VCaP (cell line): Measurements from ENCODE around the gene KIAA1614.

Experiments
- H3K27ac ChIP-seq: fragments of 450-650 bp; 2 replicates; pipeline ENCODE4 v1.5.1; 2017
- TF ChIP-seq, protein P1 (sequence below): fragments of 450-650 bp; conservative IDR thresholded peaks from 2 replicates; pipeline ENCODE4 v1.5.1; 2017; ENCODE audit warnings: mild to moderate bottlenecking, moderate library complexity

KIAA1614 gene

GRCh38 chr1:180970333-180971079 is 57.8 kb downstream of the KIAA1614 start:
- TF ChIP-seq, protein P1, sequence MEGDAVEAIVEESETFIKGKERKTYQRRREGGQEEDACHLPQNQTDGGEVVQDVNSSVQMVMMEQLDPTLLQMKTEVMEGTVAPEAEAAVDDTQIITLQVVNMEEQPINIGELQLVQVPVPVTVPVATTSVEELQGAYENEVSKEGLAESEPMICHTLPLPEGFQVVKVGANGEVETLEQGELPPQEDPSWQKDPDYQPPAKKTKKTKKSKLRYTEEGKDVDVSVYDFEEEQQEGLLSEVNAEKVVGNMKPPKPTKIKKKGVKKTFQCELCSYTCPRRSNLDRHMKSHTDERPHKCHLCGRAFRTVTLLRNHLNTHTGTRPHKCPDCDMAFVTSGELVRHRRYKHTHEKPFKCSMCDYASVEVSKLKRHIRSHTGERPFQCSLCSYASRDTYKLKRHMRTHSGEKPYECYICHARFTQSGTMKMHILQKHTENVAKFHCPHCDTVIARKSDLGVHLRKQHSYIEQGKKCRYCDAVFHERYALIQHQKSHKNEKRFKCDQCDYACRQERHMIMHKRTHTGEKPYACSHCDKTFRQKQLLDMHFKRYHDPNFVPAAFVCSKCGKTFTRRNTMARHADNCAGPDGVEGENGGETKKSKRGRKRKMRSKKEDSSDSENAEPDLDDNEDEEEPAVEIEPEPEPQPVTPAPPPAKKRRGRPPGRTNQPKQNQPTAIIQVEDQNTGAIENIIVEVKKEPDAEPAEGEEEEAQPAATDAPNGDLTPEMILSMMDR = no peak
- H3K27ac ChIP-seq = no peak overlapping the region

DNA sequence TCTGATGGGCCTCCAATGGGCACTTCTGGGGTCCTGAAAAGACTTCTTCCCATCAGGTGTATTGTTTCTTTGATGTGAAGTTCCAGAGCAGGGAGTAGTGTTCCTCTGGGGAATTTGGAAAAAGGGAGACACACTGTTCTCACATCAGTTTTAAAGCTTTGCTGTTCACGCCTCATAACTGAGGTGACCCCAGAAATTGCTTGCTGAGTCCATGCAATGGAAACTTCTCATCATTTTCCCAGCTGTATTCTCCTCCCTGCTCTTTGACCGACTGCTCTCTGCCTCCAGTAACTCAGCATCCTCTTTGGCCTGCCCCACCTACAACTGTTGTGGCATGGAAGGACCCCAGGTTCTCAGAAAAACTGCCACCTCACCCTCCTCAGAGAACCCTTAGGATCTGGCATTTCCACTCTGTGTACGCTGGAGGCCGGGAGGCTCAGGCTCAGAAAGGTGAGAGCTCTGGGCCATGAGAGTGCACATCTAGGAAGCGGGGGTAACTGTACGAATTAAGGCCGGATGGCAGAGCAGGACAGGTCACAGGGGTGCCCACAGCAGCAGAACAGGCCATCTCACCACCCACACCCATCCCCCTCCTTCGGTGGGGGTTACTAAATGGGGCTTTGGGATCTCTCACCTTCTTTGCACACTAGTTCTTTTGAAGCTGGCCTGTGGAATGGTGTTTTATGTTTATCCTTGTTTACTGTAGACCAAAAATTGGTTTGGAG is 58.7 kb downstream of the KIAA1614 start:
- H3K27ac ChIP-seq = no peak overlapping the region

GRCh38 chr1:180973369-180973768 is 60.7 kb downstream of the KIAA1614 start:
- TF ChIP-seq, protein P1 = no peak
- H3K27ac ChIP-seq = no peak overlapping the region

More for the DNA sequence above, 58.7 kb downstream of the KIAA1614 start:
- TF ChIP-seq, protein P1 = no peak

DNA sequence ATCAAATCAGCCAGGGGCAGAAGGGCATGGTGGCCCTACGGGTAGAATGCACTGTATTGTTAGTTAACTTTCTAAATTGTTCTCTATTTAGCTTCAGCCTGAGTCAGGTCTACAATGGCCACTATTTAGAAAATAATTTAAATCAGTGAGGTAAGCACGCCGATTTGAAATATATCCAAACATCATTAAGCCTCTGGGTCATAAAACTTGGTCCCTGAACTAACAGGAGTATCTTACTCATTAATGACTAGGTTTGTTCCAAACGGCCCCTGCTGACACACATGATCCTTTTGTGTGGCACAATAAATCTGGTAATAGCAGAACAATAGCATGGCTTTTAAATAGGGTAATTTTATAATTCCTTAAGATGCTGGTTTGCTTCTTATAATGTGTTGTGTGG is 61.5 kb downstream of the KIAA1614 start:
- TF ChIP-seq, protein P1 = no peak

GRCh38 chr1:180975551-180975950 is 62.9 kb downstream of the KIAA1614 start:
- TF ChIP-seq, protein P1 = no peak
- no peak overlapping the region for H3K27ac ChIP-seq

More for the DNA sequence above, 61.5 kb downstream of the KIAA1614 start:
- H3K27ac ChIP-seq = no peak overlapping the region

- TF ChIP-seq, protein P1 = no peak
- no peak overlapping the region for H3K27ac ChIP-seq
Measured at GRCh38 chr1:180976191-180976590, 63.5 kb downstream of the KIAA1614 start.

DNA sequence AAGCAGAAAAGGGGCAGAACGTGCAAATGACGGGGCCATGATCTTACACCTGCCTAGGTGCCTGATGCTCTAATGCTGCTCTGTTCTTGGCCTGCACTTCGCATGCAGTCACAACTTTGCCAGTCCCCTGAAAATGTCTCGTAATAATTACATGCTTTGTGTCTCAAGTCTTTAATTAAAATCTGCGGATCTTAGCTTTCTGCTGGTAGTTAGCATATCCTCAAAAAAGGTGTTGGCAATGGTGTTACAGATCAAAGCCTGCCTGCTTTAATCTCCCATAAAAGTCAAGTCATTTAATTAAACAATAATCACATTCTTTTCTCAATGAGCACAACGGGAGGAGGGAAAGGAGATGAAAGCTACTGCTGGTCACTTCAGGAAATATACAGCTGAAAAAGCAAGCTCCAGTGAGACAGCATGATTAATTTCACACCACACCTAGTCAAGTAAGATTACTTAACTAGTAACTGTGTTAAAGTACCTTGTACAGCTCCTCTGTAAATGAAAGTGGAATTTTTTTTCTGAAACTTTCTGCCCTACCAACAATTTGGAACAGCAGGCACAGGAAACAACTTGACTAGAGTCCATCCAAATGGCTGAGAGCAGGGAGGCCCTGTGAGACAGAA is 64.1 kb downstream of the KIAA1614 start:
- TF ChIP-seq, protein P1 = no peak
- H3K27ac ChIP-seq = no peak overlapping the region
